Parathyroid adenoma (tissue), 2 donors: ENCODE data around the gene MED27.

Experiments
- H2AFZ ChIP-seq: fragments of 300-600 bp; sonication (generic); one replicate; pipeline ENCODE4 v1.7.0; 2017; ENCODE audit warnings: antibody characterized with exemption, mild to moderate bottlenecking
- H3K27ac ChIP-seq: fragments of 300-600 bp; sonication (generic); one replicate; pipeline ENCODE4 v1.7.0; 2017
- H3K27me3 ChIP-seq: fragments of 300-600 bp; sonication (generic); one replicate; pipeline ENCODE4 v1.7.0; 2017; ENCODE audit warnings: low read length; ENCODE audit not compliant: control insufficient read depth, insufficient read depth
- H3K36me3 ChIP-seq: fragments of 300-600 bp; sonication (generic); one replicate; pipeline ENCODE4 v1.7.0; 2017; ENCODE audit warnings: low read length; ENCODE audit not compliant: control insufficient read depth, insufficient read depth
- H3K4me1 ChIP-seq: fragments of 300-600 bp; sonication (generic); one replicate; pipeline ENCODE4 v1.7.0; 2017; ENCODE audit warnings: control low read depth
- H3K4me2 ChIP-seq: fragments of 300-600 bp; sonication (generic); one replicate; pipeline ENCODE4 v1.7.0; 2017; ENCODE audit warnings: low read length
- H3K4me3 ChIP-seq: fragments of 300-600 bp; sonication (generic); one replicate; pipeline ENCODE4 v1.7.0; 2017; ENCODE audit warnings: low read depth, low read length
- H3K79me2 ChIP-seq: fragments of 300-600 bp; sonication (generic); one replicate; pipeline ENCODE4 v1.7.0; 2017; ENCODE audit warnings: control low read depth
- H3K9ac ChIP-seq: fragments of 300-600 bp; sonication (generic); one replicate; pipeline ENCODE4 v1.7.0; 2017; ENCODE audit warnings: mild to moderate bottlenecking
- H3K9me3 ChIP-seq: fragments of 300-600 bp; sonication (generic); one replicate; pipeline ENCODE4 v1.7.0; 2017; ENCODE audit warnings: low read length; ENCODE audit not compliant: control insufficient read depth
- CTCF ChIP-seq: fragments of 300-600 bp; sonication (generic); IDR thresholded peaks from one replicate; pipeline ENCODE4 v1.7.0; 2017; ENCODE audit warnings: antibody characterized with exemption, mild to moderate bottlenecking
- donor health status: primary hyperparathyroidism.

Gene MED27

GRCh38 chr9:131919216-131919615, 160.5 kb downstream of the MED27 start:
- H3K27ac ChIP-seq: no peak overlapping the region
- H3K9me3 ChIP-seq: no peaks in the 10 kb centered on the region
- no peaks in the 10 kb centered on the region for H3K79me2 ChIP-seq
- no peak for TF ChIP-seq CTCF
- H2AFZ ChIP-seq: no peak overlapping the region
- H3K36me3 ChIP-seq: no peaks in the 10 kb centered on the region
- H3K9ac ChIP-seq: no peak overlapping the region
- H3K27me3 ChIP-seq: no peaks in the 10 kb centered on the region
- H3K4me1 ChIP-seq: no peaks in the 10 kb centered on the region
- H3K4me2 ChIP-seq: no peak overlapping the region
- no peak overlapping the region for H3K4me3 ChIP-seq

- Histone ChIP-seq H3K9me3 (no peaks in the 10 kb centered on the region), H3K36me3 (no peaks in the 10 kb centered on the region), H3K4me3 (no peak overlapping the region), H3K9ac (no peak overlapping the region), H3K4me1 (no peaks in the 10 kb centered on the region), H2AFZ (no peak overlapping the region), H3K27me3 (no peaks in the 10 kb centered on the region), H3K27ac (no peak overlapping the region), H3K79me2 (no peaks in the 10 kb centered on the region), H3K4me2 (no peak overlapping the region)
- no peak for TF ChIP-seq CTCF
Measured at GRCh38 chr9:131918481-131918880, 161.2 kb downstream of the MED27 start.

GRCh38 chr9:131917009-131917408, 162.7 kb downstream of the MED27 start:
- Histone ChIP-seq H3K9me3 (no peaks in the 10 kb centered on the region), H3K4me1 (no peaks in the 10 kb centered on the region), H3K27me3 (no peaks in the 10 kb centered on the region), H3K79me2 (no peaks in the 10 kb centered on the region), H3K4me3 (no peak overlapping the region), H3K9ac (no peak overlapping the region), H3K27ac (no peak overlapping the region), H3K4me2 (no peak overlapping the region), H2AFZ (no peak overlapping the region), H3K36me3 (no peaks in the 10 kb centered on the region)
- no peak for TF ChIP-seq CTCF

- Histone ChIP-seq H3K4me1 (no peaks in the 10 kb centered on the region), H2AFZ (no peak overlapping the region), H3K79me2 (no peaks in the 10 kb centered on the region), H3K9ac (no peak overlapping the region), H3K27me3 (no peaks in the 10 kb centered on the region), H3K36me3 (no peaks in the 10 kb centered on the region), H3K27ac (no peak overlapping the region), H3K9me3 (no peaks in the 10 kb centered on the region), H3K4me2 (no peak overlapping the region), H3K4me3 (no peak overlapping the region)
- TF ChIP-seq CTCF: no peak
Measured at GRCh38 chr9:131915181-131915580, 164.5 kb downstream of the MED27 start.

- Histone ChIP-seq H3K4me1 (no peaks in the 10 kb centered on the region), H3K79me2 (no peaks in the 10 kb centered on the region), H3K9ac (no peak overlapping the region), H3K4me3 (no peak overlapping the region), H3K4me2 (no peak overlapping the region), H3K36me3 (no peaks in the 10 kb centered on the region), H3K9me3 (no peaks in the 10 kb centered on the region), H2AFZ (no peak overlapping the region), H3K27ac (no peak overlapping the region), H3K27me3 (no peaks in the 10 kb centered on the region)
- no peak for TF ChIP-seq CTCF
Measured at GRCh38 chr9:131912671-131913070, 167.0 kb downstream of the MED27 start.
